Thymus (tissue), 11 donors: Measurements from ENCODE around the gene RHD. TPM values are rescaled to one million over a fixed set of nuclear protein-coding genes. Genes with fewer than 3 reads are reported as not detected.
"Not testable (repeated sequence)": the region's sequence is repeated elsewhere in the genome, so short reads cannot be mapped to it uniquely, and the experiment has no call there.

ENCODE experiments used
- DNase-seq, 9 donors: peaks; one replicate each; pipeline ENCODE4 v3.0.0-alpha.2; 2013; ENCODE audit warnings: low spot score in 9 of 9, low read depth in 6 of 9, missing footprints in 1 of 9
- H3K27ac ChIP-seq, 2 donors: one replicate each; pipeline ENCODE4 v1.5.1; 2013; ENCODE audit warnings: control low read depth in 1 of 2, low read depth in 1 of 2, low read length in 1 of 2, mild to moderate bottlenecking in 1 of 2, moderate library complexity in 1 of 2
- H3K27me3 ChIP-seq, 2 donors: one replicate each; pipeline ENCODE4 v1.5.1; 2013; ENCODE audit warnings: low read length in 1 of 2; ENCODE audit not compliant: control insufficient read depth in 2 of 2, insufficient read depth in 1 of 2
- H3K36me3 ChIP-seq, 2 donors: one replicate each; pipeline ENCODE4 v1.5.1; 2013; ENCODE audit warnings: low read length in 1 of 2, mild to moderate bottlenecking in 1 of 2, moderate library complexity in 1 of 2; ENCODE audit not compliant: control insufficient read depth in 2 of 2, insufficient read depth in 2 of 2
- H3K4me1 ChIP-seq, 2 donors: one replicate each; pipeline ENCODE4 v1.5.1; 2013; ENCODE audit warnings: low read length in 2 of 2; ENCODE audit not compliant: control insufficient read depth in 2 of 2, insufficient read depth in 2 of 2
- H3K4me3 ChIP-seq, 2 donors: one replicate each; pipeline ENCODE4 v1.5.1; 2013; ENCODE audit warnings: low read length in 2 of 2, control low read depth in 1 of 2, mild to moderate bottlenecking in 1 of 2
- H3K9me3 ChIP-seq, 2 donors: one replicate each; pipeline ENCODE4 v1.5.1; 2013; ENCODE audit warnings: low read length in 1 of 2, mild to moderate bottlenecking in 1 of 2; ENCODE audit not compliant: control insufficient read depth in 2 of 2, insufficient read depth in 1 of 2
- WGBS: extraction: QIAGEN DNeasy Blood & Tissue Kit; methylation state at CpG from one replicate; pipeline ENCODE4 v1.1.7; 2013; 5-methylcytosine and 5-hydroxymethylcytosine counted together
- polyA plus RNA-seq: library from polyadenylated mRNA; stranded (reverse); fragments of 200-250 nt; gene quantifications from one replicate; pipeline ENCODE4 v1.2.3, GENCODE V29; 2013
- total RNA-seq: library from RNA; stranded (reverse); fragments of 120-200 nt; gene quantifications from one replicate; pipeline ENCODE4 v1.2.4, GENCODE V29; 2013
- donor health status: healthy.

Gene RHD
- total and polyA plus RNA-seq, 2 donors: 0.09 to 0.61 TPM

DNA sequence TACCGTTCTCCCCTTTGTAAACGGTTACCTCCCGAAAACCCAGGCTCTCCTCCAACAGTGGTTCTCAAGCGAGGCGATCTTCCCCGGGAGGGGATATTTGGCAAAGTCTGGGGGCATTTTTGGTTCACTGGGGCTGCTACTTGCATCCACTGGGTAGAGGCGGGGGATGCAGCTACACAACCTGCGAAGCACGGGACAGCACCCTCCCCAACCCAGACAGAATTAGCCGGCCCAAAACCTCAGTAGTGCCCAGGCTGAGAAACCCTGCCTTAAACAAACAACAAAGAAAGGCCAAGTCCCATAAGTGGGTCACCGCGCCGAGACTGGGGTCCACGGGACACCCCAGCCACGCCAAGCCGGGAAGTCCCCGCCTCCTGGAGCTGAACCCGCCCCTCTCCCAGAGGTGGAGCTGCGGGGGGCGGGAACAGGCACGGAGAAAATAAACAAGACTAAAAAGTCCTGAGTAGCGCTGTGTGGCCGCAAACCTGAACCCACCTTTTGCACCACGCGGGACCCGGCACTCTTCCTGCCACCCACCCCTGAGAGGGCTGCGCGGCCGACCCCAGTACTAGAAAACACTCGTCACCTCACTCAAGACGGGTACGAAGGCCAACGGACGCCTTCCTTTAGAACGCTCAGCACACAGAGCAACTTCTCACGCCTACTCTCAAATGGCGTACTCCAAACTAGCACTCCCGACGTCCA lies 65.3 kb downstream of the RHD start:
- H3K4me1 ChIP-seq, H3K9me3 ChIP-seq, H3K36me3 ChIP-seq, H3K27me3 ChIP-seq: not testable (repeated sequence)
- DNase-seq: peak in 5 of 9 donors; percentile 14 to 49 (median 21)
- peak overlapping the region; percentile 78 to 95 for H3K4me3 ChIP-seq
- peak overlapping the region; percentile 92 to 96 for H3K27ac ChIP-seq
- whole genome bisulfite sequencing: under 1% methylated on average over 24 of the region's 39 CpGs

DNA sequence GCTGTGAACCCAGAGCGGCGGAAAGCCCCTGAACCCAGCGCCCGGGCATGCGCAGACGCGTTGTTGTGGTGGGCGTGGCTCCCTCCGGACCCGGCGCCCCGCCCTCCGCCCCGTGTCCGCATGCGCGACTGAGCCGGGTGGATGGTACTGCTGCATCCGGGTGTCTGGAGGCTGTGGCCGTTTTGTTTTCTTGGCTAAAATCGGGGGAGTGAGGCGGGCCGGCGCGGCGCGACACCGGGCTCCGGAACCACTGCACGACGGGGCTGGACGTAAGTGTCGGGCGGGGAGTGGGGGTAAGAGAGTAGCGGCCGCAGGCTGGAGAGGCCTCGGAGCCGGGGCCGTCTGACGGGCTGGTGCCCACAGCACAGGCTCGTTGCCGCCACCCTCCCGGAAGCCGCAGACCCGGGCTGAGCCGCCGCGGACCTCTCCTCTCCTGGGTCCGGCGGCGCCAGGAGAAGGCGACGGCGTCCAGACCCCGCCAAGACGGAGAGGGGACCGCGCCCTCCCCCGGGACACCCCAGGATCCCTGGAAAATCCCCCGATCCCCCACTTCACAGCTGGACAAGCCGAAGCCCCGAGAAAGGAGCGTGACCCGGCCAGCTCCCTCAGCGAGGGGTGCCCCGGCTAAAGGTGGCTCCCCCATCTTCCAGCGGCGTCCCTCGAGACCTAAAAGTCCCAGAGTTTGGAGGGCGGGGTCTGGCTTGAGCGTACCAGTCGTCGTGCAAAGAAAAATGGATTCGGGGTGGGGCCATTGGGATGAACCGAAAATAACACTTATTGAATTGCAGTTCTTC lies 66.1 kb downstream of the RHD start, which contains the start of gene TMEM50A:
Gene TMEM50A, plus strand, starts transcription at position 147 of the 794 bp plus-strand sequence. CDS start 2,153 bp downstream, outside the sequence.
- H3K4me1 ChIP-seq: peaks cover 3 to 5% of the 10 kb centered on the region in 2 donors
- H3K9me3 ChIP-seq: no peaks in the 10 kb centered on the region
- peak within 1 kb of the TSS; percentile 92 to 97 for H3K27ac ChIP-seq
- no peaks in the 10 kb centered on the region for H3K27me3 ChIP-seq
- WGBS: under 1% methylated on average over 68 of the region's 75 CpGs
- H3K36me3 ChIP-seq: peaks cover 0 to 14% of the 10 kb centered on the region in 2 donors
- peak within 1 kb of the TSS; percentile 78 to 95 for H3K4me3 ChIP-seq
- DNase-seq: peak; percentile 53 to 91 (median 76)

DNA sequence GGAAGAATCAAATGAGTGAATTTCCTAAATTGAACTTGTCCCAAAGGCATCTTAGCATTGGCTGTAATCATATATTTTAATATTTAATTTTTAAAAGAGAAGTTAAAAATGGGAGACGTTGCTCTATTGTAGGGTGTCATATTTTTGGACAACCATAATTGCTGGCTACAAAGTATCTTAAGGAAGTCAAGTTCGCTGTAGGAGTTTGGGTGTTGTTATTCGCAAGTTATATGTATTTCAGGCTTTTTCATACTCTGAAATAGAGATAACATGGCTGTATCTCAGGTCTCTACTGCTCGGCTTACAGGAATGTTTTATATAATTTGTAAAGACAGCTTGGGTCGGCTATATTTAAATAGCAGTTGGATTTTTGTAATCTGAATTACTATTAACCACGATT lies 66.7 kb downstream of the RHD start:
- H3K9me3 ChIP-seq: no peaks in the 10 kb centered on the region
- peak overlapping the region; percentile 78 to 95 for H3K4me3 ChIP-seq
- peaks cover 3 to 5% of the 10 kb centered on the region in 2 donors for H3K4me1 ChIP-seq
- peak in 2 of 9 donors; percentile 0 to 27 for DNase-seq
- H3K27ac ChIP-seq: peak overlapping the region in 1 of 2 donors; percentile 92
- H3K27me3 ChIP-seq: no peaks in the 10 kb centered on the region
- H3K36me3 ChIP-seq: peaks cover 5 to 20% of the 10 kb centered on the region in 2 donors
- WGBS: 2% methylated on average over 6 of the region's 6 CpGs

DNA sequence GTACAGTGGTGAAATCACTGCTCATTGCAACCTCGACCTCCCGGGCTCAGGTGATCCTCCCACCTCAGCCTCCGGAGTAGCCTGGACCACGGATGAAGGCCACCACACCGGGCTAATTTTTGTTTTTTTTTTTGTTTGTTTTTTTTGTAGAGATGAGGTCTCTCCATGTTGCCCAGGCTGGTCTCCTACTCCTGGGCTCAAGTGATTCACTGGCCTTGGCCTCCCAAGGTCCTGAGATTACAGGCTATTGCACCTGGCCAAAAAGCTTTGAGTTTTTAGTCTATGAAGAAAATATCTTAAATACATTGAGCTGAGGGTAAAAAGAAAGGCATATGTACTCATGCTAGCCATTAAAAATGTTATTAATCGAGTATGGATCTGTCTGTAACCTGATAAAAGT lies 69.4 kb downstream of the RHD start:
- peaks cover 3 to 5% of the 10 kb centered on the region in 2 donors for H3K4me1 ChIP-seq
- no peaks in the 10 kb centered on the region for H3K27me3 ChIP-seq
- peaks cover 18 to 40% of the 10 kb centered on the region in 2 donors for H3K36me3 ChIP-seq
- H3K27ac ChIP-seq: no peak overlapping the region
- H3K9me3 ChIP-seq: no peaks in the 10 kb centered on the region
- WGBS: 88% methylated on average over 6 of the region's 6 CpGs
- H3K4me3 ChIP-seq: no peak overlapping the region
- DNase-seq: no peak

DNA sequence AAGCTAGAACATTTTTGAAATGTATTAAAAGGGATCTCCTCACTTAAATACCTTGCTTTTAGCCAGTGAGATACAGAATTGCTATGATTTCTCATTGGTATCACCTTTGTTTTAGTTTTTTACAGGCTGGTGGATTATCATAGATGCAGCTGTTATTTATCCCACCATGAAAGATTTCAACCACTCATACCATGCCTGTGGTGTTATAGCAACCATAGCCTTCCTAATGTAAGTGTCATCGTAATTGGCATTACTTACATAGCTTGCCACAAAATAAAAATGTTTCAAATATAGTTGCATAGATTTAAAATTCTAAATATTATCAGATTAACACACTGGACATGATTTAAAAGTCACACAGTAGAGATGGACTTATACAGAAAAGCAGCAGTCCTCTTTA lies 70.5 kb downstream of the RHD start:
- 99% methylated on average over 1 of the region's 1 CpG for WGBS
- peaks cover 3 to 5% of the 10 kb centered on the region in 2 donors for H3K4me1 ChIP-seq
- no peak overlapping the region for H3K4me3 ChIP-seq
- H3K27me3 ChIP-seq: no peaks in the 10 kb centered on the region
- no peak for DNase-seq
- no peaks in the 10 kb centered on the region for H3K9me3 ChIP-seq
- no peak overlapping the region for H3K27ac ChIP-seq
- peaks cover 18 to 49% of the 10 kb centered on the region in 2 donors for H3K36me3 ChIP-seq

DNA sequence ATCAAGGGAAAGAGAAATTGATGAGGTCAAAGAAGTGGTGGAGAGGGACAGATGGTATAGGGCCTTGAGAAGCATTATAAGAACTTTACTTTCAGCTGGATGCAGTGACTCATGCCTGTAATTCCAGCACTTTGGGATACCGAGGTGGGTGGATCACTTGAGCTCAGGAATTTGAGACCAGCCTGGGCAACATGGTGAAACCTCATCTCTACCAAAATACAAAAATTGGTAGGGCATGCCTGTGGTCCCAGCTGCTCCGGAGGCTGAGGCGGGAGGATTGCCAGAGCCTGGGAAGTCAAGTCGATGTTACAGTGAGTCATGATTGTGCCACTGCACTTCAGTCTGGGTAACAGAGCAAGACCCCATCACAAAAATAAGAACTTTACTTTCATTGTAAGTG lies 71.6 kb downstream of the RHD start:
- Histone ChIP-seq H3K36me3 (peaks cover 21 to 54% of the 10 kb centered on the region in 2 donors), H3K27me3 (no peaks in the 10 kb centered on the region), H3K4me3 (no peak overlapping the region), H3K4me1 (peaks cover 3 to 5% of the 10 kb centered on the region in 2 donors), H3K27ac (no peak overlapping the region), H3K9me3 (no peaks in the 10 kb centered on the region)
- no peak for DNase-seq
- 96% methylated on average over 4 of the region's 4 CpGs for WGBS

DNA sequence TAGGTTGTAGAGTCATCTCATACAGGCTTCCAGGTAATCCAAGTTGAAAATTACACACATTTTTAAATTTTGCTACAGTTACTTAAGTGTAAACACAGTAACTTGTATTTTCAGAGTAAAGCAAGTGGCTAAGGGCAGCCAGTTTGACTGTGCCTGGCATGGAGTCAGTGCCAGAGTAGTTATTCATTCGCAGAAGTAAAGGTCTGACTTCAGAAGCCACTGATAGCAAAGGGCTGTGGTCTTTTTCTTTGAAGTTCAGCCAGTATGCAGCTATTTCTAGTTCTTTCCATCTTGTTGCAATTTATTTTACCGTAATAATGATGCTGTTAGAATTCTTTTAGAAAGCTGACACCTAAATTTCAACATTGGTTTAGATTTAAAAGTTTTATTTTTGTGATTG lies 75.2 kb downstream of the RHD start:
- H3K36me3 ChIP-seq: peaks cover 32 to 59% of the 10 kb centered on the region in 2 donors
- H3K9me3 ChIP-seq: no peaks in the 10 kb centered on the region
- DNase-seq: no peak
- 96% methylated on average over 2 of the region's 2 CpGs for whole genome bisulfite sequencing
- no peaks in the 10 kb centered on the region for H3K27me3 ChIP-seq
- H3K4me1 ChIP-seq: no peaks in the 10 kb centered on the region
- H3K27ac ChIP-seq: no peak overlapping the region
- H3K4me3 ChIP-seq: no peak overlapping the region

DNA sequence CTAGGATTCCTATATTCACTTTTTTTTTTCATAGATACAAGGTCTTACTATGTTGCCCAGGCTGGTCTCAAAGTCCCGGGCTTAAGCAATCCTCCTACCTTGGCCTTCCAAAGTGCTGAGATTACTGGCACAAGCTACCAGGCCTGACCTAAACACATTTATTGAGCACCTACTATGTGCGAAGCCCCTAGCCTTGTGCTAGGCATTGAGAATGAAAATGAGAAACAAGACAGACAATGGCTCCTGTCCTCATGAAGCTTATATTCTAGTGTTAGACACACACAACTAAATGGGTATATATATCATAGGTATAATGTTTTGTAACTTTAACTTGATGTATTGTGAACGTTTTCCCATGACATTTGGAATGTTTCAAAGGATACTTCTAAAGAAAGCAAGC lies 77.3 kb downstream of the RHD start:
- DNase-seq: no peak
- Histone ChIP-seq H3K27ac (no peak overlapping the region), H3K9me3 (no peaks in the 10 kb centered on the region), H3K27me3 (no peaks in the 10 kb centered on the region), H3K36me3 (peaks cover 33 to 54% of the 10 kb centered on the region in 2 donors), H3K4me3 (no peak overlapping the region), H3K4me1 (no peaks in the 10 kb centered on the region)
- WGBS: 97% methylated on average over 3 of the region's 3 CpGs

DNA sequence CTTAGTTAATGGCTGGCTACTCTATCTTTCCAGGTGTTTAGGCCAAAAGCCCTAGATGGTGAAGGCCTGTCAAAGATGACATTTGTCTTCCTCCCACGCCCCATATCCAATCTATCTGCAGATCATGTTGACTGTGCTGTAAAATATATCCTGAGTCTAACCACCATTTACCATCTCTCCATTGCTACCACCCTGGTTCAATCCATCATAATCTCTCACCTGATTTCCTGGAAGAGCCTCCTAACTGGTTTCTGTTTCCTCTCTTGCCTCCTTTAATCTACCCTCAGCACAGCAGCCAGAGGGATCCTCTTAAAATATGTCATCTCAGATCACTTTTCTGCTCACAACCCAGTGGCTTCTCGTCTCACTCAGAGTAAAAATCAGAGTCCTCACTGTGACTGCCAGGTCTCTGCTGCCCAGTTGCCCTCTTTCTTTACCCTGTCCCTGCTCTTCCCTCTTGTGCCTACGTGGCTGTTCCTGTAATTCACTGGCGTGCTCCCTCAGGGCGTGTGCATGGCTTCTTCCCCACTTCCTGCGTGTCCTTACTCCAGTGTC lies 83.6 kb downstream of the RHD start:
- Histone ChIP-seq H3K36me3 (peaks cover 35 to 51% of the 10 kb centered on the region in 2 donors), H3K4me3 (no peak overlapping the region), H3K4me1 (no peaks in the 10 kb centered on the region), H3K27me3 (no peaks in the 10 kb centered on the region), H3K27ac (no peak overlapping the region), H3K9me3 (no peaks in the 10 kb centered on the region)
- 96% methylated on average over 6 of the region's 6 CpGs for WGBS
- DNase-seq: no peak
